AML-193 (cell line): ENCODE measurements around the gene UGT1A9.
"Not testable (repeated sequence)": the region's sequence is repeated elsewhere in the genome, so short reads cannot be mapped to it uniquely, and the experiment has no call there.

Experiments
- DNase-seq, 2 experiments: peaks; one replicate each; lab custom pipeline; 2025; lab: John Stamatoyannopoulos, UW

The UGT1A9 gene

GRCh38 chr2:233711312-233712008 lies 39.8 kb downstream of the UGT1A9 start:
- DNase-seq = peak; percentile 30 to 38

GRCh38 chr2:233712611-233713261 lies 41.0 kb downstream of the UGT1A9 start, which contains the start of gene UGT1A5:
UGT1A5 (plus strand) TSS chr2:233712907; CDS start chr2:233712992, 85 bp downstream.
- DNase-seq = no peak

GRCh38 chr2:233713262-233713615 lies 41.5 kb downstream of the UGT1A9 start:
- DNase-seq = no peak

GRCh38 chr2:233714121-233714520 lies 42.4 kb downstream of the UGT1A9 start:
- DNase-seq = no peak

- DNase-seq = no peak
Measured at GRCh38 chr2:233718552-233718951, 46.9 kb downstream of the UGT1A9 start, which contains the start of gene UGT1A4. UGT1A4 (plus strand) TSS chr2:233718736; CDS start chr2:233718821, 85 bp downstream.

GRCh38 chr2:233728723-233729301 lies 57.1 kb downstream of the UGT1A9 start, which contains the start of gene UGT1A3:
UGT1A3 (plus strand) TSS chr2:233729042; CDS start chr2:233729127, 85 bp downstream.
- DNase-seq = no peak

GRCh38 chr2:233736868-233737653 lies 65.4 kb downstream of the UGT1A9 start:
- not testable (repeated sequence) for DNase-seq

- no peak for DNase-seq
Measured at GRCh38 chr2:233740870-233741269, 69.2 kb downstream of the UGT1A9 start.

GRCh38 chr2:233743464-233744259 lies 72.0 kb downstream of the UGT1A9 start:
- no peak for DNase-seq

GRCh38 chr2:233745073-233745755 lies 73.5 kb downstream of the UGT1A9 start:
- no peak for DNase-seq

- not testable (repeated sequence) for DNase-seq
Measured at GRCh38 chr2:233745838-233746237, 74.1 kb downstream of the UGT1A9 start.

- no peak for DNase-seq
Measured at GRCh38 chr2:233746475-233747282, 75.0 kb downstream of the UGT1A9 start.

- no peak for DNase-seq
Measured at GRCh38 chr2:233747283-233747544, 75.5 kb downstream of the UGT1A9 start.

- DNase-seq = not testable (repeated sequence)
Measured at GRCh38 chr2:233750689-233751088, 79.0 kb downstream of the UGT1A9 start.

- not testable (repeated sequence) for DNase-seq
Measured at GRCh38 chr2:233751212-233752009, 79.7 kb downstream of the UGT1A9 start.

- DNase-seq = no peak
Measured at GRCh38 chr2:233754872-233755611, 83.3 kb downstream of the UGT1A9 start.

GRCh38 chr2:233756429-233757081 lies 84.9 kb downstream of the UGT1A9 start:
- DNase-seq = no peak

- no peak for DNase-seq
Measured at GRCh38 chr2:233758141-233758540, 86.4 kb downstream of the UGT1A9 start.
